Body of pancreas (tissue), 4 donors: ENCODE measurements around the gene AIF1. TPM values are rescaled to one million over a fixed set of nuclear protein-coding genes. Genes with fewer than 3 reads are reported as not detected.

ENCODE experiments used
- ATAC-seq: fragments of 150-250 bp; one replicate; pipeline ENCODE4 v1.9.1; 2016
- DNase-seq, 4 donors: peaks; one replicate each; pipeline ENCODE4 v3.0.0-alpha.2; 2019
- H3K27ac ChIP-seq, 4 donors: fragments of 200-600 bp; sonication (generic); 1 replicate in 3 of 4; 2 replicates in 1 of 4; pipeline versions ENCODE4 v1.5.1 to v1.6.1; 2016 to 2019; ENCODE audit warnings: mild to moderate bottlenecking in 1 of 4, mixed read lengths in 1 of 4, moderate library complexity in 1 of 4
- H3K27me3 ChIP-seq, 2 donors: fragments of 200-600 bp; sonication (generic); one replicate each; pipeline ENCODE4 v1.6.0; 2016; ENCODE audit warnings: mild to moderate bottlenecking in 1 of 2
- H3K36me3 ChIP-seq, 2 donors: fragments of 200-600 bp; sonication (generic); replicated peaks in 1 of 2; 2 replicates each; pipeline ENCODE4 v1.5.1; 2016; ENCODE audit warnings: low read depth in 2 of 2; ENCODE audit not compliant: insufficient read depth in 1 of 2
- H3K4me1 ChIP-seq: fragments of 200-600 bp; sonication (generic); one replicate; pipeline ENCODE4 v1.6.0; 2016
- H3K4me3 ChIP-seq, 2 donors: fragments of 200-600 bp; sonication (generic); 1 replicate in 1 of 2; 2 replicates in 1 of 2; pipeline ENCODE4 v1.5.1; 2016 to 2019
- H3K9me3 ChIP-seq, 3 donors: fragments of 200-600 bp; sonication (generic); 1 replicate in 2 of 3; 2 replicates in 1 of 3; pipeline ENCODE4 v1.5.1; 2016
- CTCF ChIP-seq, 7 experiments: fragments of 450-650 bp in 4 of 7; fragments of 200-600 bp in 3 of 7; sonication (generic) in 3 of 7; IDR thresholded peaks; one replicate each; pipeline ENCODE4 v1.5.1; 2016 to 2019; ENCODE audit warnings: antibody characterized with exemption in 7 of 7
- POLR2A ChIP-seq, 3 donors: fragments of 450-650 bp; IDR thresholded peaks; one replicate each; pipeline ENCODE4 v1.6.1; 2016; ENCODE audit warnings: antibody characterized with exemption in 3 of 3, mild to moderate bottlenecking in 2 of 3
- WGBS, 2 donors: methylation state at CpG; one replicate each; pipeline ENCODE4 v1.1.5; 2017; 5-methylcytosine and 5-hydroxymethylcytosine counted together
- intact Hi-C: fragments of 100-400 bp; cut with DNase I; formaldehyde crosslinking; loops from one replicate; pipeline ENCODE4 v1.15.1; 2023
- total RNA-seq, 2 donors: library from RNA; depleted of rRNA; stranded (reverse); fragments of >200 nt; gene quantifications; one replicate each; pipeline ENCODE4 v1.1.0, GENCODE V29; 2016

AIF1 gene
- total RNA-seq, 2 donors from 2014 or later, result 2.3 to 7.3 TPM

GRCh38 chr6:31619805-31620585 is 5.0 kb downstream of the AIF1 start:
- peak; percentile 84 to 97 (median 97) for TF ChIP-seq POLR2A (IDR thresholded peaks at IDR 0.05)
- TF ChIP-seq CTCF (IDR thresholded peaks at IDR 0.05), result peak in 3 of 7 experiments; percentile 5 to 19 (median 14)
- no peaks in the 10 kb centered on the region for H3K9me3 ChIP-seq
- peak; percentile 93 for ATAC-seq
- peak; percentile 97 to 99 (median 98) for DNase-seq
- no peaks in the 10 kb centered on the region for H3K27me3 ChIP-seq
- peaks cover under 1 to 16% of the 10 kb centered on the region in 2 donors for H3K36me3 ChIP-seq
- WGBS, 2 donors, result 0% methylated on average over 49 to 50 of the region's 50 CpGs
- H3K27ac ChIP-seq, result peak overlapping the region; percentile 92 to 99 (median 98)
- H3K4me1 ChIP-seq, result peaks cover 23% of the 10 kb centered on the region
- H3K4me3 ChIP-seq, result peak overlapping the region in 1 of 2 donors; percentile 2
- intact Hi-C loops, result no loop called here

GRCh38 chr6:31620586-31621319 is 5.7 kb downstream of the AIF1 start, which contains the start of gene PRRC2A:
Gene PRRC2A, plus strand, starts transcription at chr6:31620715. Its CDS starts 2,075 bp downstream, at chr6:31622790.
- Histone ChIP-seq H3K9me3 (no peaks in the 10 kb centered on the region), H3K36me3 (peaks cover 8 to 24% of the 10 kb centered on the region in 2 donors), H3K4me3 (peak within 1 kb of the TSS; percentile 52 to 93), H3K4me1 (peaks cover 23% of the 10 kb centered on the region), H3K27ac (peak within 1 kb of the TSS; percentile 92 to 99 (median 98)), H3K27me3 (no peaks in the 10 kb centered on the region)
- 0 to 1% methylated on average over 27 to 56 of the region's 67 CpGs for WGBS, 2 donors
- TF ChIP-seq POLR2A (IDR thresholded peaks at IDR 0.05) (peak in 1 of 3 donors; percentile 10), CTCF (IDR thresholded peaks at IDR 0.05) (no peak)
- peak in 3 of 4 donors; percentile 77 to 97 (median 80) for DNase-seq
- intact Hi-C loops, result no loop called here
- peak; percentile 28 for ATAC-seq

- H3K4me1 ChIP-seq, result peaks cover 23% of the 10 kb centered on the region
- 4% methylated on average over 15 of the region's 15 CpGs for WGBS, 2 donors
- ATAC-seq, result no peak
- peak overlapping the region in 3 of 4 donors; percentile 97 to 99 (median 98) for H3K27ac ChIP-seq
- no peak for DNase-seq
- H3K9me3 ChIP-seq, result no peaks in the 10 kb centered on the region
- intact Hi-C loops, result no loop called here
- H3K4me3 ChIP-seq, result peak overlapping the region; percentile 52 to 93
- no peak for TF ChIP-seq POLR2A (IDR thresholded peaks at IDR 0.05)
- TF ChIP-seq CTCF (IDR thresholded peaks at IDR 0.05), result no peak
- peaks cover 15 to 31% of the 10 kb centered on the region in 2 donors for H3K36me3 ChIP-seq
- H3K27me3 ChIP-seq, result no peaks in the 10 kb centered on the region
Measured at GRCh38 chr6:31621320-31621939, 6.4 kb downstream of the AIF1 start.

- Histone ChIP-seq H3K9me3 (no peaks in the 10 kb centered on the region), H3K27me3 (no peaks in the 10 kb centered on the region), H3K27ac (peak overlapping the region in 3 of 4 donors; percentile 97 to 99 (median 98)), H3K36me3 (peaks cover 17 to 34% of the 10 kb centered on the region in 2 donors), H3K4me1 (peaks cover 23% of the 10 kb centered on the region), H3K4me3 (no peak overlapping the region)
- ATAC-seq (no peak), DNase-seq (no peak)
- intact Hi-C loops, result no loop called here
- TF ChIP-seq CTCF (IDR thresholded peaks at IDR 0.05), result no peak
- no peak for TF ChIP-seq POLR2A (IDR thresholded peaks at IDR 0.05)
- WGBS, 2 donors, result 14 to 18% methylated on average over 4 of the region's 4 CpGs
Measured at GRCh38 chr6:31621991-31622390, 7.0 kb downstream of the AIF1 start.
